K562 (cell line): Measurements from ENCODE around the gene PTAR1. TPM values are rescaled to one million over a fixed set of nuclear protein-coding genes. Genes with fewer than 3 reads are reported as not detected.

Experiments used
- DMBX1 ChIP-seq: fragments of 250-450 bp; sonication (Bioruptor Pico); IDR thresholded peaks from 2 replicates; pipeline ENCODE4 v1.8.0; 2022; ENCODE audit warnings: inconsistent platforms, mild to moderate bottlenecking, moderate library complexity, borderline replicate concordance
- GTF2E2 ChIP-seq: fragments of 200-800 bp; sonication (Bioruptor generic); IDR thresholded peaks from 2 replicates; pipeline ENCODE4 v1.6.1; 2016; ENCODE audit warnings: missing genetic modification characterization, missing compliant biosample characterization
- HDAC3 ChIP-seq: fragments of 450-650 bp; IDR thresholded peaks from 2 replicates; pipeline ENCODE4 v1.6.1; 2018; ENCODE audit warnings: borderline replicate concordance, mild to moderate bottlenecking, moderate library complexity; ENCODE audit not compliant: partially characterized antibody
- NCOA1 ChIP-seq: fragments of 450-650 bp; IDR thresholded peaks from 2 replicates; pipeline ENCODE4 v1.6.1; 2016; ENCODE audit warnings: low read depth
- POLR2AphosphoS2 ChIP-seq: IDR thresholded peaks from 2 replicates; pipeline ENCODE4 v1.6.1; 2012; ENCODE audit warnings: low read length, improper control_type of control experiment
- RFX5 ChIP-seq: IDR thresholded peaks from 2 replicates; pipeline ENCODE4 v1.6.1; 2011; ENCODE audit warnings: low read depth, mild to moderate bottlenecking, improper control_type of control experiment, low read length
- SAFB ChIP-seq: fragments of 200-400 bp; formaldehyde crosslinking; IDR thresholded peaks from 2 replicates; pipeline ENCODE4 v1.6.1; 2017; ENCODE audit warnings: low read depth, low read length, borderline replicate concordance
- SIRT6 ChIP-seq: IDR thresholded peaks from one replicate; pipeline ENCODE4 v1.6.1; 2012; ENCODE audit warnings: low read depth, mild to moderate bottlenecking, control low read depth, inconsistent platforms, low read length, moderate library complexity
- STAT5B ChIP-seq: fragments of 250-450 bp; sonication (Bioruptor Pico); IDR thresholded peaks from 2 replicates; pipeline ENCODE4 v1.8.0; 2021; ENCODE audit warnings: mild to moderate bottlenecking, inconsistent platforms
- XRCC5 ChIP-seq: fragments of 200-400 bp; formaldehyde crosslinking; IDR thresholded peaks from 2 replicates; pipeline ENCODE4 v1.6.1; 2017; ENCODE audit warnings: low read depth, mild to moderate bottlenecking, low read length
- ZFP1 ChIP-seq: fragments of 450-650 bp; formaldehyde crosslinking; IDR thresholded peaks from 2 replicates; pipeline ENCODE4 v1.4.0; 2020; ENCODE audit warnings: mild to moderate bottlenecking, mixed read lengths
- ZNF551 ChIP-seq: fragments of 250-450 bp; sonication (Bioruptor Pico); IDR thresholded peaks from 2 replicates; pipeline ENCODE4 v1.5.0; 2021; ENCODE audit warnings: mild to moderate bottlenecking, moderate library complexity
- ZNF696 ChIP-seq: fragments of 250-450 bp; sonication (Bioruptor Pico); conservative IDR thresholded peaks from 2 replicates; pipeline ENCODE4 v1.4.0; 2020; ENCODE audit warnings: mild to moderate bottlenecking, moderate library complexity
- polyA plus RNA-seq, 8 experiments: library from polyadenylated mRNA; depleted of rRNA in 4 of 8; stranded (reverse) in 5 of 8; unstranded in 3 of 8; fragments of >200 nt; fragmentation: Nextera tagmentation in 2 of 8; fragmentation: Illumina TruSeq in 1 of 8; extraction: Ambion mirVana in 2 of 8; extraction: Trizol in 1 of 8; gene quantifications; 2 replicates each; pipeline versions ENCODE4 v1.2.1 to v1.2.3, GENCODE V29; 2011 to 2014; ENCODE audit warnings: inconsistent platforms in 1 of 8, missing spikeins in 1 of 8
- total RNA-seq, 7 experiments: library from RNA; depleted of rRNA in 6 of 7; stranded (reverse); fragments of >200 nt in 6 of 7; fragmentation: Illumina TruSeq in 2 of 7; extraction: Trizol in 2 of 7; gene quantifications; 2 replicates each; pipeline versions ENCODE4 v1.2.1 to v1.2.3, GENCODE V29; 2011 to 2021; ENCODE audit warnings: low replicate concordance in 1 of 7
- TF ChIP-seq, protein P1 (sequence below): fragments of 450-650 bp; IDR thresholded peaks from 2 replicates; pipeline ENCODE4 v1.6.1; 2014; ENCODE audit warnings: low read depth, mild to moderate bottlenecking, moderate library complexity, borderline replicate concordance
- TF ChIP-seq, protein P2 (sequence below): fragments of 150-350 bp; conservative IDR thresholded peaks from 2 replicates; pipeline ENCODE4 v1.6.1; 2014; ENCODE audit warnings: low read length
- TF ChIP-seq, protein P3 (sequence below), 3 experiments: fragments of 200-800 bp in 1 of 3; fragments of 250-450 bp in 1 of 3; fragments of 450-650 bp in 1 of 3; sonication (Bioruptor Pico) in 1 of 3; sonication (Bioruptor generic) in 1 of 3; formaldehyde crosslinking in 1 of 3; IDR thresholded peaks; 2 replicates each; pipeline versions ENCODE4 v1.6.1 to v1.8.0; 2016 to 2022; ENCODE audit warnings: mild to moderate bottlenecking in 2 of 3, missing genetic modification characterization in 2 of 3, missing compliant biosample characterization in 1 of 3, moderate library complexity in 1 of 3
- TF ChIP-seq, protein P4 (sequence below), 2 experiments: IDR thresholded peaks; 2 replicates each; pipeline ENCODE4 v1.6.1; 2011; ENCODE audit warnings: borderline replicate concordance in 1 of 2, control low read depth in 1 of 2, low read depth in 1 of 2, low read length in 1 of 2, mild to moderate bottlenecking in 1 of 2, mixed read lengths in 1 of 2, moderate library complexity in 1 of 2; ENCODE audit not compliant: insufficient read depth in 1 of 2, insufficient read length in 1 of 2, poor library complexity in 1 of 2, severe bottlenecking in 1 of 2; ENCODE audit errors: extremely low read depth in 1 of 2

The PTAR1 gene
- total and polyA plus RNA-seq, 9 of the 15 experiments (the other 6 are each of a cell fraction or from before 2014, with no cell fraction given) = 10.1 to 48.0 (median 28.0) TPM

DNA sequence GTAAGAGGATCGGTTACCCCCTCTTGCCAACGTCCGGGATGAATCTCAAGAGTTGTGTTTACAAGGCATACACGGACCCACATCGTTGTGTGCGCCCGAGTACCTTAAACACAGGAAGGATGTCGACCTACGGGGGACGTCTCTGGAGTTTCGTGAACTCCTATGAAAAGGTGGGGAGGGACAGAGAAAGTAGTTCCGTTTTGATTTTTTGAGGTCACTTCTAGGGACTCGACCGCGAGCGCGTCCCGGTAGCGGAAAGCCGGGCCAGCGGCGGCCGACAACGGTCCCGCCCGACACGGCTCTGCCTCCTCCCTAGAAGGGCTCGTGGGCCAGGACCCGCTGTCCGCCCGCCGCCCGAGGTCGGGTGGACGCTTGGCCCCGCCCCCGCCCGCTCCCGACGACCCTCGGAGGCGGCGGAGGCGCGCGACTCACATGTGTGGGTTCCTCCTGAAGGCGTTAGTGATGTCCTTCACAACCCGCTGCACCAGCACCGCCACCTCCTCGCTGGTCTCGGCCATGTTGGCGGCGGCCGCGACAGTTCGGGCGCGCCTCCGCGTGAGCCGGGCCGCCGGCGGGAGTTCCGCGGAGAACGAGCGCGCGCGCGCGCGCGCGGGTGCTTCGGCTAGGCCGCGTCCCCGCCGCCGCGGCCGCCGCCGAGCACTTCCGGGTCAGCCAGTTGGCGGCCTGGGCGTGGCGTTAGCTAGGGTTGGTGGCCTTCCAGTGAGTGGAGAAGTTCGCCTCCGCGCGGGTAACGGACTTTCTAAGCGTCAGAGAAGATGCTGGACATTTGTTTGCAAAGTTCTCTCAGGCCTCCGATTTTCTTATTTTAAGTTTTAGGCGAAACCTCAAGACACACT, at the start of gene PTAR1 (continued):
- TF ChIP-seq DMBX1 = peak; percentile 51; the same call in 1 of the 2 replicates
- TF ChIP-seq, protein P1, sequence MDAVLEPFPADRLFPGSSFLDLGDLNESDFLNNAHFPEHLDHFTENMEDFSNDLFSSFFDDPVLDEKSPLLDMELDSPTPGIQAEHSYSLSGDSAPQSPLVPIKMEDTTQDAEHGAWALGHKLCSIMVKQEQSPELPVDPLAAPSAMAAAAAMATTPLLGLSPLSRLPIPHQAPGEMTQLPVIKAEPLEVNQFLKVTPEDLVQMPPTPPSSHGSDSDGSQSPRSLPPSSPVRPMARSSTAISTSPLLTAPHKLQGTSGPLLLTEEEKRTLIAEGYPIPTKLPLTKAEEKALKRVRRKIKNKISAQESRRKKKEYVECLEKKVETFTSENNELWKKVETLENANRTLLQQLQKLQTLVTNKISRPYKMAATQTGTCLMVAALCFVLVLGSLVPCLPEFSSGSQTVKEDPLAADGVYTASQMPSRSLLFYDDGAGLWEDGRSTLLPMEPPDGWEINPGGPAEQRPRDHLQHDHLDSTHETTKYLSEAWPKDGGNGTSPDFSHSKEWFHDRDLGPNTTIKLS = peak; percentile 60; the same call in 1 of the 2 replicates
- no peak for TF ChIP-seq HDAC3
- TF ChIP-seq GTF2E2 (tag) = peak; percentile 82
- 0 out of 2 replicates have a peak, but pooled peaks have one; percentile 42 for TF ChIP-seq SAFB
- TF ChIP-seq XRCC5 = no peak
- peak; percentile 59; the same call in 1 of the 2 replicates for TF ChIP-seq POLR2AphosphoS2
- TF ChIP-seq NCOA1 = no peak
- no peak for TF ChIP-seq ZNF696 (CRISPR knock-in tag)
- TF ChIP-seq, protein P2, sequence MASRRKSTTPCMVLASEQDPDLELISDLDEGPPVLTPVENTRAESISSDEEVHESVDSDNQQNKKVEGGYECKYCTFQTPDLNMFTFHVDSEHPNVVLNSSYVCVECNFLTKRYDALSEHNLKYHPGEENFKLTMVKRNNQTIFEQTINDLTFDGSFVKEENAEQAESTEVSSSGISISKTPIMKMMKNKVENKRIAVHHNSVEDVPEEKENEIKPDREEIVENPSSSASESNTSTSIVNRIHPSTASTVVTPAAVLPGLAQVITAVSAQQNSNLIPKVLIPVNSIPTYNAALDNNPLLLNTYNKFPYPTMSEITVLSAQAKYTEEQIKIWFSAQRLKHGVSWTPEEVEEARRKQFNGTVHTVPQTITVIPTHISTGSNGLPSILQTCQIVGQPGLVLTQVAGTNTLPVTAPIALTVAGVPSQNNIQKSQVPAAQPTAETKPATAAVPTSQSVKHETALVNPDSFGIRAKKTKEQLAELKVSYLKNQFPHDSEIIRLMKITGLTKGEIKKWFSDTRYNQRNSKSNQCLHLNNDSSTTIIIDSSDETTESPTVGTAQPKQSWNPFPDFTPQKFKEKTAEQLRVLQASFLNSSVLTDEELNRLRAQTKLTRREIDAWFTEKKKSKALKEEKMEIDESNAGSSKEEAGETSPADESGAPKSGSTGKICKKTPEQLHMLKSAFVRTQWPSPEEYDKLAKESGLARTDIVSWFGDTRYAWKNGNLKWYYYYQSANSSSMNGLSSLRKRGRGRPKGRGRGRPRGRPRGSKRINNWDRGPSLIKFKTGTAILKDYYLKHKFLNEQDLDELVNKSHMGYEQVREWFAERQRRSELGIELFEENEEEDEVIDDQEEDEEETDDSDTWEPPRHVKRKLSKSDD = no peak
- TF ChIP-seq, protein P3, sequence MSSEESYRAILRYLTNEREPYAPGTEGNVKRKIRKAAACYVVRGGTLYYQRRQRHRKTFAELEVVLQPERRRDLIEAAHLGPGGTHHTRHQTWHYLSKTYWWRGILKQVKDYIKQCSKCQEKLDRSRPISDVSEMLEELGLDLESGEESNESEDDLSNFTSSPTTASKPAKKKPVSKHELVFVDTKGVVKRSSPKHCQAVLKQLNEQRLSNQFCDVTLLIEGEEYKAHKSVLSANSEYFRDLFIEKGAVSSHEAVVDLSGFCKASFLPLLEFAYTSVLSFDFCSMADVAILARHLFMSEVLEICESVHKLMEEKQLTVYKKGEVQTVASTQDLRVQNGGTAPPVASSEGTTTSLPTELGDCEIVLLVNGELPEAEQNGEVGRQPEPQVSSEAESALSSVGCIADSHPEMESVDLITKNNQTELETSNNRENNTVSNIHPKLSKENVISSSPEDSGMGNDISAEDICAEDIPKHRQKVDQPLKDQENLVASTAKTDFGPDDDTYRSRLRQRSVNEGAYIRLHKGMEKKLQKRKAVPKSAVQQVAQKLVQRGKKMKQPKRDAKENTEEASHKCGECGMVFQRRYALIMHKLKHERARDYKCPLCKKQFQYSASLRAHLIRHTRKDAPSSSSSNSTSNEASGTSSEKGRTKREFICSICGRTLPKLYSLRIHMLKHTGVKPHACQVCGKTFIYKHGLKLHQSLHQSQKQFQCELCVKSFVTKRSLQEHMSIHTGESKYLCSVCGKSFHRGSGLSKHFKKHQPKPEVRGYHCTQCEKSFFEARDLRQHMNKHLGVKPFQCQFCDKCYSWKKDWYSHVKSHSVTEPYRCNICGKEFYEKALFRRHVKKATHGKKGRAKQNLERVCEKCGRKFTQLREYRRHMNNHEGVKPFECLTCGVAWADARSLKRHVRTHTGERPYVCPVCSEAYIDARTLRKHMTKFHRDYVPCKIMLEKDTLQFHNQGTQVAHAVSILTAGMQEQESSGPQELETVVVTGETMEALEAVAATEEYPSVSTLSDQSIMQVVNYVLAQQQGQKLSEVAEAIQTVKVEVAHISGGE (CRISPR knock-in tag; IDR thresholded peaks at IDR 0.05) = peak in 1 of 3 experiments; percentile 83; a peak in 2 of 6 replicates
- TF ChIP-seq ZFP1 (CRISPR knock-in tag) = no peak
- TF ChIP-seq, protein P4, sequence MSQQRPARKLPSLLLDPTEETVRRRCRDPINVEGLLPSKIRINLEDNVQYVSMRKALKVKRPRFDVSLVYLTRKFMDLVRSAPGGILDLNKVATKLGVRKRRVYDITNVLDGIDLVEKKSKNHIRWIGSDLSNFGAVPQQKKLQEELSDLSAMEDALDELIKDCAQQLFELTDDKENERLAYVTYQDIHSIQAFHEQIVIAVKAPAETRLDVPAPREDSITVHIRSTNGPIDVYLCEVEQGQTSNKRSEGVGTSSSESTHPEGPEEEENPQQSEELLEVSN (IDR thresholded peaks at IDR 0.05; ENCODE audit: borderline replicate concordance in 1 of 2, extremely low read depth in 1 of 2, insufficient read depth in 1 of 2, insufficient read length in 1 of 2, low read depth in 1 of 2, low read length in 1 of 2, poor library complexity in 1 of 2, severe bottlenecking in 1 of 2) = peak in 1 of 2 experiments; percentile 58
- TF ChIP-seq STAT5B (CRISPR knock-in tag) = no peak
- TF ChIP-seq RFX5 = no peak
- no peak for TF ChIP-seq ZNF551 (CRISPR knock-in tag)
- no peak for TF ChIP-seq SIRT6
